ENCODE results near the gene CFAP90.

GRCh38 chr5:7794311-7794710 is 56.6 kb downstream of the CFAP90 start:
- TF ChIP-seq POLR2A (IDR thresholded peaks at IDR 0.05), result no peak
- TF ChIP-seq CTCF (IDR thresholded peaks at IDR 0.05), result no peak
- TF ChIP-seq POLR2AphosphoS5 (IDR thresholded peaks at IDR 0.05), result no peak

All from stomach (tissue), 4 donors.